ENCODE data around the gene FARP2.

DNA sequence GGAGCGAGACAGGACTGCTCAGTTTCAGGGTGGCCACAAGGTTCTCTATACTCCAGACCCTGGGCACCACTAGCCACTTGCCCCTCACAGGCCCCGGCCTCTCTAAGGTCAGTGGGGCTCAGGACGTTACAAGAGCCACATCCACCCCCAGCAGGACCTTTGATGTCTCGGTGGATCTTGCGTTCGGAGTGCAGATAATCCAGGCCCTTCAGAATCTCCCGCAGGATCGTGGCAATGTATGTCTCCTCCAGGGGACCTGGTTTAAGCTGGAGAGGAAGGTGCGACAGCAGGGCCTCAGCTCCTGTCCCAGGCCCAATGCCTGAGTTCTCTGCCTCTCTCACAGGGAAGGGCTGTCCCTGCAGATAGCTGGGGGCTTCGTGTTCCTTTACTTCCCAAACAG is 143.9 kb downstream of the FARP2 start:
- TF ChIP-seq MXI1 (IDR thresholded peaks at IDR 0.05; ENCODE audit: low read depth, low read length): no peak
- TF ChIP-seq EP300 (IDR thresholded peaks at IDR 0.05; ENCODE audit: borderline replicate concordance in 1 of 2, control insufficient read depth in 1 of 2, low read depth in 2 of 2, low read length in 2 of 2): no peak
- TF ChIP-seq CREM (IDR thresholded peaks at IDR 0.05; ENCODE audit: low read depth): no peak
- TF ChIP-seq POLR2A (IDR thresholded peaks at IDR 0.05; ENCODE audit: low read depth, low read length): no peak
- TF ChIP-seq, protein P1, sequence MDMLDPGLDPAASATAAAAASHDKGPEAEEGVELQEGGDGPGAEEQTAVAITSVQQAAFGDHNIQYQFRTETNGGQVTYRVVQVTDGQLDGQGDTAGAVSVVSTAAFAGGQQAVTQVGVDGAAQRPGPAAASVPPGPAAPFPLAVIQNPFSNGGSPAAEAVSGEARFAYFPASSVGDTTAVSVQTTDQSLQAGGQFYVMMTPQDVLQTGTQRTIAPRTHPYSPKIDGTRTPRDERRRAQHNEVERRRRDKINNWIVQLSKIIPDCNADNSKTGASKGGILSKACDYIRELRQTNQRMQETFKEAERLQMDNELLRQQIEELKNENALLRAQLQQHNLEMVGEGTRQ (IDR thresholded peaks at IDR 0.05; ENCODE audit: borderline replicate concordance, low read depth, low read length): no peak
- TF ChIP-seq, protein P2, sequence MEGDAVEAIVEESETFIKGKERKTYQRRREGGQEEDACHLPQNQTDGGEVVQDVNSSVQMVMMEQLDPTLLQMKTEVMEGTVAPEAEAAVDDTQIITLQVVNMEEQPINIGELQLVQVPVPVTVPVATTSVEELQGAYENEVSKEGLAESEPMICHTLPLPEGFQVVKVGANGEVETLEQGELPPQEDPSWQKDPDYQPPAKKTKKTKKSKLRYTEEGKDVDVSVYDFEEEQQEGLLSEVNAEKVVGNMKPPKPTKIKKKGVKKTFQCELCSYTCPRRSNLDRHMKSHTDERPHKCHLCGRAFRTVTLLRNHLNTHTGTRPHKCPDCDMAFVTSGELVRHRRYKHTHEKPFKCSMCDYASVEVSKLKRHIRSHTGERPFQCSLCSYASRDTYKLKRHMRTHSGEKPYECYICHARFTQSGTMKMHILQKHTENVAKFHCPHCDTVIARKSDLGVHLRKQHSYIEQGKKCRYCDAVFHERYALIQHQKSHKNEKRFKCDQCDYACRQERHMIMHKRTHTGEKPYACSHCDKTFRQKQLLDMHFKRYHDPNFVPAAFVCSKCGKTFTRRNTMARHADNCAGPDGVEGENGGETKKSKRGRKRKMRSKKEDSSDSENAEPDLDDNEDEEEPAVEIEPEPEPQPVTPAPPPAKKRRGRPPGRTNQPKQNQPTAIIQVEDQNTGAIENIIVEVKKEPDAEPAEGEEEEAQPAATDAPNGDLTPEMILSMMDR (IDR thresholded peaks at IDR 0.05 in 2 of 3, conservative IDR thresholded peaks at IDR 0.05 in 1 of 3; ENCODE audit: control insufficient read depth in 2 of 3, extremely low read depth in 1 of 3, insufficient read depth in 1 of 3, low read depth in 3 of 3, low read length in 3 of 3): no peak
- TF ChIP-seq SP1 (IDR thresholded peaks at IDR 0.05; ENCODE audit: low read depth, low read length): no peak
- no peak for TF ChIP-seq MYC (IDR thresholded peaks at IDR 0.05; ENCODE audit: insufficient read depth, insufficient read length, insufficient replicate concordance, low read length, severe bottlenecking)
- TF ChIP-seq CREB1 (IDR thresholded peaks at IDR 0.05; ENCODE audit: low read depth): no peak
- TF ChIP-seq SMC3 (IDR thresholded peaks at IDR 0.05; ENCODE audit: borderline replicate concordance, low read length): no peak
- no peak for TF ChIP-seq ETV6 (conservative IDR thresholded peaks at IDR 0.05 in 1 of 2, IDR thresholded peaks at IDR 0.05 in 1 of 2; ENCODE audit: borderline replicate concordance in 1 of 2, low read depth in 1 of 2)
- no peak for TF ChIP-seq TCF3 (IDR thresholded peaks at IDR 0.05; ENCODE audit: borderline replicate concordance, insufficient read depth, low read depth, low read length)
- no peak for TF ChIP-seq CBX3 (IDR thresholded peaks at IDR 0.05; ENCODE audit: borderline replicate concordance, low read depth)

Data from GM12878 (cell line).